GM21390 (cell line): ENCODE measurements around the gene PPP1R37.

Experiments
- ATAC-seq: cut with Tn5 transposase; IDR thresholded peaks from one replicate; pipeline ENCODE4 v1.9.1; 2021; ENCODE audit not compliant: unreplicated experiment

The PPP1R37 gene

DNA sequence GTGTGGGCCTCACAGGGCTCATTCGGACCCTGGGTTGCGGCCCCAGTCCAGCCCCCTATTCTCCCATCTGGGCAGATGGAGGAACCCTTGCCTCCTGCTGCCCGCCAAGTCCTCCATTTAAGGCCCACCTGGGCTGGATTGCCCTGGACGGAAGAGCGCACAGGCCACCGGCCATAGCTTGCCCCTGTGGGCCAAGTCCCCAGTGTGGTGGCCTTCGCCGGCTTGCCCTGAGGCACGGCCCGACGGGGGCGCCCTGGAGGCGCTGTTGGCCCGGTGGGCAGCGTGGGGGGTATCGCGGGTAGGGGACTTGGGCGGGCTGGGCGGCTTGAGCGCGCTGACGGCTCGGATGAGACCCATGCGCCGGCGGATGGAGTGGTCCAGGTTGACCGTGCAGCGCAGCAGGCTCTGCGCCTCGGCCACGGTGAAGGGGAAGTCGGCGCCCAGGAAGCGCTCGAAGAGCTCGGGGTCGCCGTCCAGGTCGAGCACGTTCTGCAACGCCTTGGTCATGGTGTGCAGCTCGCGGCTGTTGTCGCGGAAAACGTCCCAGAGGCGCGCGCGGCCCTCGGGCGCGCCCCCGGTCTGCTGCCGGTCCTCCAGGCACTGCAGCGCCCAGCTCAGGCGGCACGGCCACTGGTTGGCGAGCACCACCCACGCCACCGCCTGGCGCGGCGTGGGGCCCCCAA is 59.0 kb downstream of the PPP1R37 start:
- ATAC-seq = no peak

DNA sequence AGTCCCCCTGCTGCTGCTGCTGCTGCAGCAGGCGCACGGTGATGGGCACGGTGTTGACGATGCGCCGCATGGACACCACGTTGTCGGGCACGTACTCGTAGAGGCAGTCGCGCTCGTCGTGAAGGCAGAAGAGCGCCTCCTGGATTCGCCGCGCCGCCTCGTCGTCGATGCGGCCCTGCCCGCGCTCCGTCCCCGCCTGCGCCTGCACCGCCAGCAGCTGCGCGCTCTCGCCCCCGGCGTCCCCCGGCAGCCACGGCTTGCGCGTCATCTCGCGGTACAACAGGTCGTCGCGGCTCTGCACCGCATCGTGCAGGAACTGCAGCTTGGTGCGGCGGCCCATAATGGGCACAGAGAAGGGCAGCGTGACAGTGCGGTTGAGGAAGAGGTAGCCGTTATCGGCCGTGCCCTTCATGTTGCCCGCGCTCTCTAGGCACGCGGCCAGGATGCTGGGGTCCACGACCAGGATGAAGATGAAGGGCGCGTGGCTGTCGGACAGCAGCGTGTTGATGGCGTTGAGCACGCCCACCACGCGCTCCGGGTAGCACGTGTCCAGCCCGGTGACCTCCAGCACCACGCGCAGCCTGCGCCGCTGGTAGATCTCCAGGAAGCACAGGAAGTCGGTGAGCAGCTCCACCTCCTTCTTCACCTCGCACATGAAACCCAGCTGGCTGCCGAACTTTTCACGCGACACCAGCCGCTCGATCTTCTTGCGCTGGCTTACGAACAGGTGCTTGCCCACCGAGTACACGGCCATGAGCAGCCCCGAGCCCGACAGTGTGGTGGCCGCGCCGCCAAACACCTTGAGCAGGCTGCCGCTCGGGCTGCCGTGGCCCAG is 59.7 kb downstream of the PPP1R37 start:
- ATAC-seq = no peak

DNA sequence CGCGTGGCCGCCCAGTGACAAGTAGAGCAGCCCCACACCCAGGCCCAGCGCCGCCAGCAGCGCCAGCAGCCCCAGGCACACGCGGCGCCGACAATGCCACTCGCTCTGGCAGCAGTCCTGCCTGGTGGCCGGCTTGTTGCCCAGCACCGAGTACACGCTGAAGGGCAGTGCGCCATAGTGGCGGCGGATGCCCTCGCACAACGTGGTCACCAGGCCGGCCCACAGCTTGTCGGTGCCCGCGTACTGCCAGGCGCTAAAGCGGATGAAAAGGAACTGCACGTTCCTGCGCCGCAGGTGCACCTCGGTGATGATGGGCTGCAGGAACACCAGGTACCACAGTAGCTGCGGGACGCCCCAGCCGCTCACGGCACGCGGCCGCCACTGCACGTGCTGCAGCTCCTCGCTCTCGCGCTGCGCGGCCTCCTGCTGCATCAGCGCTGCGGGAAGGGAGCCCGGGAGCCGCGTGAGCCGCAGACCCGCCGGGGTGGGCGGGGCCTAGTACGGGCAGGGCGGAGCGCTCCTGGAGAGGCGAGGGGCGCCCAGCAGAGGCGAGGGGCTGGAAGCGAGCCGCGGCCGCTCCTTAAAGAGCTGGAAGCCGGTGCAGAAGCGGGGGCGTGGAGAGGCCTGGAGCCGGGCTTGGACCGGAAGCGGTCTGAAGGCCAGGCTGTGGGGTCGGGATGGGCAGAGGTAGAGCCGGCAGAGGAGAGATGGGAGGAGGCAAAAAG is 60.5 kb downstream of the PPP1R37 start:
- ATAC-seq = no peak

DNA sequence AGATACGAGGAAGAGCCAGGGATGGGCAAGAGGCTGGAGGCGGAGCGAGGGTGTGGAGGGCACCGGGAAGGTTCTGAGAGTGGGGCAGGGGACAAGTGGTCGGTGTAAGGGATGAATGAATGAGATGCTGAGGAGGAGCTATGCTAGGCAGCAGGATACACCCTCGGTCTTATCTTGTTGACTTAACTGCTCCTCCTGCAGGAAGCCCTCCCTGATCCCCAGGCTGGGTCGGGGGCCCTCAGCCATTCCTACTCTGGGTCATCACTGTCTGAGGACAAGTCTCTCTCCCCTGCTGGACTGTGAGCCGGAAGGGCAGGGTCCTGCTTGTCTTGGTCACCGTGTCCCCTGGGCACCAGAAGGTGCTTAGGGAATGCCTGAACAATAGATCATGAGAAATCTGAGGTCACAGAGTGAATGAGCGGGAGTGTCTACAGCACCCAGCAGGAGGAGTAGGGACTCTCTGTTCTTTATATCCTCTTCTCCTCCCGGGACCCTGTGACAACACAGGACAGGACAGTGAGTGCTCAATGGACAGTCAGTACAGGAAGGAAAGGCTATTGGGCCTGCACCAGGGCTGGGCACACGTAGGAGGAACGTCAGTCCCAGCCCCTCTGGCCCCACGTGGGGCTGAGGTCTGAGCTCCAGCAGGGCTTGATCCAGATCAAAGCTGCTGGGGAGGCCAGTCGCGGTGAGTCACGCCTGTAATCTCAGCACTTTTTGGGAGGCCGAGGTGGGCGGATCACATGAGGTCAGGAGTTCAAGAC is 61.3 kb downstream of the PPP1R37 start:
- ATAC-seq = no peak

DNA sequence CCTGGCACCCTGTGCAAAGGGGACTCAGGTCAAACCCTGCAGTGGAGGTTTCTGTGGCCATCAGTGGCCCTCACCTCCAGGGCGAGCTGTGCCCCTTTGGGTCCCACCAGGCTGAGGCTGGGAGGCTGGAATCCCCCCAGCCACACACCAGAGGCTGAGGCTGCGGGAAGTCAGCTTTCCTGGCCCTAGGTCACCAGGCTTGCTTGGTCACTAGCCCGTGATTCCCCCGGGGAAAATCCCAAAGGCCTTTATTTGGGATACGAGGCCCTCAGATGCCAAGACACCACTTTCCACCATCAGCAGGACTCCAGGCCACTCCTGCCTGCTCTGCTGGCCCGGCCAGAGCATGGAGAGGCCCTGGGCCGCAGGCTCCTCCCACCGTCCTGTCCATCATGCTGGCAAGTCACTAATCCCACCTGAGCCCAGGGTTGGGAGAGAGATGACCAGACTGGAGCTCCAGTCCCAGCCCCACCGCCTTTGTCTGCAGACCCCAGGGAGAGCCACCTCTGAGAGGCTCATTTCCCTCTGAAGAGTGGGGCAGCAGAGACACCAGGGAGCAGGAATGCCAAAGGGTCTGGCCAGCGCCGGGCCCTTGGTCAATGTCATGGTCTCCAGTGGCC is 63.1 kb downstream of the PPP1R37 start:
- ATAC-seq = no peak

DNA sequence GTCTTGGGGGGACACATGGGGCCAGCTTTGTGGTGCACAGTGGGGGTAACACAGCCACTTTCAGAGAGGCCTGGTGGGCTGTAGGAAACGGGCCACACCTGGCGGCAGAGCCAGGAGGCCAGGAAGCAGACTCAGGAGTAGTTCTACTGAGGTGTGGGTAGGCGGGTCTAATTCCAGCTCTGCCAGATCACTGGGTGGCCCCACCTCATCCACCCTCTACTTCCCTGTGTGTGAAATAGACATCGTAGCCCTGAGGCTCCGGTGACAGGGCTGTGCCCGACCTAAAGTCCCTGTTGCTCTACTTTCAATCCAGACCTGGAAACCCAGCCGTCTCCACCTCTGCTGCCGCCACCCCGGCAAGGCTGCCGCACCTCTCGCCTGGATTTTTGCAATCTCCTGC is 63.8 kb downstream of the PPP1R37 start:
- ATAC-seq = no peak

DNA sequence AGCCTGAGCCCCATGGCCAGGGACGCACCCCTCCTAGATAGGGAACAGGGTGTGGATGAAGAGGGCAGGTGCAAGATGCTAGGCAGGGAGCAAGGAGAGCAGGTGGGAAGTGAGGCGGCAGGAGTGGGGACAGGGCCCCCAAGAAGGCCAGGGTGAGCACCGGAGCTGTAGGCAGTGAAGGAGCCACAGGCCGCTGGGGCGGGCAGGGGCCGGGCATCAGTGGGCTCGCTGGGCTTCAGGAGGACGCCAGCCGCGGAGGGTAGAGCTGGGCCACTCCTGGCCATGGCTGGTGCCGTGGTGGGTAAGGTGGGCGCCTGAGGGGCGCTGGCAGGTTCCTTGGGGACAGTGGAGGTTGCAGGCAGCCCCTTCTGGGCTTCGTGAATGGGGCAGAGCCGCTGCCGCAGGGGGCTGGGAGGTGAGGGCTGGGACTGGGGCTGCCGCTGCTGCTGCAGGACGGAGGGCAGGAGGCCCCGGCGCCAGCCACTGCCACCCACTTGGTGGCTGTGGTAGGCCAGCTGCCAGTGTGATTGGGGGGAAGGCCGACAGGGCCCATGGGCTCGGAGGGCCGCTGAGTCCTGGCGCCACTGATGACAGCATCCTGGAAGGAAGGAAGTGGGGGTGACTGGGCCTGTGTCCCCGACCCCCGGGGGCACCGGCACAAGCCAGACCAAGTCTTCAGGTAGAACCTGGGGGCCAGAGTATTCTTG is 65.7 kb downstream of the PPP1R37 start:
- no peak for ATAC-seq

DNA sequence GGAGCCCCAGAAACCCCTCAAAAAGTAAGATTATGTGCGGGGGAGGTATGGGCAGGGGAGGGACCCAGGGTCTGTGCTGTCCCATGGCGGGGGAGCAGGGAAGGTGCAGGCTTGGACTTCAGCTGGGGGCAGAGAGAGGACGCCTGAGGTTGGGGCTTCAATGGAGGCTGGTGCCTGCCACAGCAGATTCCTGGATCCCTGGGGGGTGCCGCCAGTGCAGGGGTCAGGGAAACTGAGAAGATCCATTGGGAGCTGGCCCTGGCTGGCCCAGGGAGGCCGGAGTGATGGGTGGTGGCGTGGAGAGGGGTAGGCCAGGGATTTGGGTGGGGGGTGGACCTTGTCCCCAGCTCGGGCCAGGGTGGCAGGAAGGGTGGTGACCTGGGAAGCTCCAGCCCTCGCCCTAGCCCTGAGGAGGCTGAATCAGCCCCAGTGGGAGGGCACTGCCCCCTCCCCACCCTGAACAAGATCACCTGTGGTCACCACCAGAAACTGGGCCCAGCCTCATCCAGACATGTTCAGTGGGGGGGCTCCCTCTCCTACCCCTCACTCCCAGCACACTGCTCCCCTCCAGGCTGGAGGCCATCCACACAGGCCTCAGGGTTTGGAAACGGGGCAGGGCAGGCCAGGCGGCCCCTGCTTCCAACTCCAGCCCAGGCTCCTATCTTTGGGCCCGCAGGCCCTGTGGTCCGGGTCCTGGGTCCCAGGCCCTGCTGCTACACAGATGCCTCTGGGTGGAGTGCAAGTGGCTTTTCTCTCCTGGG is 66.4 kb downstream of the PPP1R37 start:
- no peak for ATAC-seq

DNA sequence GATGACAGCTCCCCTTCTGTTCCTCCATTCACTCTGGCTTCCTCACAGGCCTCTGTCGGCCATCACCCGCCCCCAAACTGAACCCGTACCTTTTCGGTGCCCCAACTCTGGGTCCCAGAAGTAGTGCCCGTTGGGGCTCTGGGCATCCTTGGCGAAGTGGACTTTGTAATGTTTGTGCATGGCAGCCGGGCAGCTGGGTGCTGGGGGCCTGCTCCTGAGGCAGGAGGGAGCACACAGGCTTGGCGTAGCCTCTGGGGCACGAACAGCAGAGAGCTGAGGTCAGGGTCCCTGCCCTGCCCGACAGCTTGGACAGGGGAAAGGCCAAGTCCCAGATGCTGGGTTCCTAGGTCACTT is 67.0 kb downstream of the PPP1R37 start:
- no peak for ATAC-seq

DNA sequence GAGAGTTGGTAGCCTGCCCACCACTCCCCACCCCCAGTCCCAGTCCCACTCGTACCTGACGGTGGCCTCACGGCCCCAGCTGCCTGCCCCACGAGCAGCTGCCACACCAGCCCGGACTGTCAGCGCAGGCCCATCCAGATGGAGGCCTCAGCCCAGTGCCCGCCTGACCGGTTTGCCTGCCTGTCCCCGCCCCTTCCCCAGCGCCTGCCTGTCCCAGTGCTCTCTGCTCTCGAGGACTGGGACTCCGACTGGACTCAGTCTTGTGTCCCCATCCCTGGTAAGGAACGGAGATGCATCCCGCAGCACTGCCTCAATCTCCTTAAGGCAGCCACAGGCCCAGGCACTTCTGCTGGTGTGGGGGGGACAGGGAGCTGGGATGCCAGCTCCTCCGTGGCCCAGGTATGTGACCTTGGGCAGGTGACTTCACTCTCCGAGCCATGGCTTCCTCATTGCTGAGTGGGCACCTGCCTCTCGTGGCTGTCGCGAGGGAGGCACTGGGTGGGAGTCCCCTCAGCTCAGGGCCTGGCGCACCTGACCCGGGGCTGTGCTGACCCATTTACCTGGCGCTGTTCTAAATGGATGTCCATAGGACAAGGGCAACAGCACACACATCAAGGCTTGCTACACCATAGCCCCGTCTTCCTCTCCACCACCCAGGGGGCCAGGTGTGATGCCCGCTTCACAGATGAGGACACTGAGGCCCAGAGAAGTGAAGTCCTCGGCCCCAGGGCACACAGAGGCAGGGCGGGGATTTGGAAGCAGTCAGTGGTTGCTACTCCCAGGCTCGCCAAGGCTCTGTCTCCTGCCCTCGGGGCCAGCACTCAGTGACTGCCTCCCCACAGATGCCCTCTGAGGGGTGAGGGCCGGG is 68.1 kb downstream of the PPP1R37 start, which contains the start of gene NKPD1:
Gene NKPD1 (minus strand): TSS at position 113 of the 868 bp plus-strand sequence. CDS start 832 bp downstream, outside the sequence.
- no peak for ATAC-seq

DNA sequence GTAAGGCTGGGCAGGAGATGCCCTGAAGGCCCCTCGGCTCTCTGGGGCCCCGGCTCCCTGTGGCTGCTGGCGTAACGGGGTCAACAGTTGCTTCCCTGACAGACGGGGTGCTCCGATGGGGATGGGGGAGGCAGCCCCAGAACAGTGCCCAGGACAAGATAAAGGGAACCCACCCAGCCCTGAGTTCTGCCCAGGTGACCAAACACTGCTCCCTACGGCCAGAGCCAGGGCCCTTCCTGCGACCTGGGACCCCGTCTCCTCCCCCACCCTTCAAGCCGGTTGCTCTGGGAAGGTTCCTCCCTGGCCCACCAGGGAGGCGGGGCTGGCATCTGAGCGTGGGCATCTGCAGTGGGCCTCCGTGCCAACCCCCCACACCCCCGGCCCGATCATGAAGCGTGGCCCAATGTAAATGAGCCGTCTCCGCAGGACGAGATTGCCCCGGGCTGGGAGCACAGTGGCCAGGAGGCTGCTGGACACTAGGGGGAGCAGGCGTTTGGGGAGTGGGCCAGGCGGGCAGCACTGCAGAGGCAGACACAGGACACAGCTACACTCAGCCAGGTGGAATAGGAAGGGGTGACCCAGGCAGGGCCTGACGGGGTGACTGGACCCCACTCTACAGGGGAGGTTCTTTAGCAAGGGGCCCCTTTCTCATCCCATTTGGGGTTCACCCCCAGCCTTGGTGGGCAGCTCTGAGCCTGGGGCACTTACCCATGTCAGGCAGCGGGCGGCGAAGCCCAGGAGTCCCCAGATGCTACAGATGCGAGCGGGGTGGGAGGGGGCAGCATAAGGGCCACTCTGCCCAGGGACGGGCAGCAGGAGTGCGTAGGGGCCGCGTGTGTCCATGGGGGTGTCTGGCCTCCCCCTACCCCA is 69.0 kb downstream of the PPP1R37 start:
- ATAC-seq = no peak

DNA sequence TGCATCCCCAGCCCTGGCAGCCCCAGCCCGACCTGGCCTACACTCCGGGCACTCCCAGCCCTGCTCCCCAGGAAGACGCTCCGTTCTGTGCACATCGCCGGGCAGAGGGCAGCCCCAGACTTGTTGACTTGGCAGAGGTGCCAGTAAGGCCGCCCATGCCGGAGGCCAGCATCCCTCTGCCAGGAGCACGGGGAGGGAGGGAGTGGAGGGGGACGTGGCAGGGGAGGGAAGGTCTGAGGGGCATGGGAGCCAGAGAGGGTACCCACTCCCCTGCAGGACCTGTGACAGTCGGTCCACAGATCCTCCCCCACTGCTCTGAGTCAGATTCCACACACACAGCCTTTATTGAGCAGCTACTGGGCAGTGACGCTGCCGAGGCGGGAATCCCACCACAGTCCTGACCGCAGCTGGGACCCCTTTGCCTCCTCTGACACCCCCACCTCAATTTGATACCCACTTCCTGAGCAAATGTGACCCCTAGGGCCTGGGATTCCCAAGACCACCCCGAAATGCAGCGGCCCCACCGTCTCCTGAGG is 69.7 kb downstream of the PPP1R37 start:
- ATAC-seq = no peak

DNA sequence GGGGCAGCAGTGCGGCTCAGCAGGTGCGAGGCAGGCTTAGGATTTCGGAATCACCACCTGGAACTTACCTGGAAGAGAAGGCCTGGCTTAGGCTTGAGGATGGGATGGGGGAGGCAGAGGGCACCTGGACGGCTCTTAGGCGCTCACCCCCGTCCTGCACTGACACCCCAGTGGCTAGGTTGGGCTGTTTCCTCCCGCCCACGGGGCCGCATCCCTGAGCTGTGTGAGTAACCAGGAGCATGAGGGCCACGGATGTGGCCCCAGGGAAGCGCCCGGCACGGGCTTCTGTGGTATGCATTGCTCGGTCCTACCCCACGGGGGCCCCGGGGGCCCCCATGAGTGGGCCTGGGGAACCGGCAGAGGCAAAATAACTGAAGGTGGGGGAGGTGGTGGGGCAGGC is 70.2 kb downstream of the PPP1R37 start:
- ATAC-seq = no peak

DNA sequence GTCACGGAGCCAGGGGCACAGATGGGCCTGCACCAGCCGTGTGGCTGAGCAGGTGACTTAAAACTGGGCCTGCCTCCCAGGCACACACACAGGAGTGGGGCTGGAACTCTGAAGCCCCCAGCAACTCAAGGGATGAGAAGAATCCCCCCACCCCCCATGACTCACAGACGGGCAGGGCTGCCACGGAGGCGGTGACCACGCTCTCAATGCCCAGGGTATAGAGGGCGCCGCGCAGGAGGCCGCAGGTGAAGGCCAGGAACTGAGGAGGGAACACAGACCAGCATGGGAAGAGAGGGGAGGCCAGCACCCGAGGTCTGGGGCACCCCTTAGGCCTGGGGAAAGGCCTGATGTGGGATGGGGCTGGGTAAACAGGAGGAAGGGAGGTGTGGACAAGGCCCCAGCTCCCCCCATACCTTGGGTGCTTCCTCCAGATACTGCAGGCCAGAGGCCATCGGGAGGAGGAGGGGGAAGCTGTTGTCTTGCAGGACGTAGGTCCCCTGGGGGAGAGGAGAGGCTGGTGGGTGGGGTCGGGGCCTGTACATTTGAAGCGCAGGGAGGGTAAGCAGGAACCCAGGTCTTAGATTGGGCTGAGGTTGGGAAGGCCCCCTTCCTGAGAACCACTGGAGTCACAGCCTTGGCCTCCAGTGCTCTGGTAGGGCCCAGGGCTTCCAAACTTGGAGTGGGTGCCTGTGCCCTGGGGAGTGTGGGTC is 70.9 kb downstream of the PPP1R37 start:
- ATAC-seq = no peak

DNA sequence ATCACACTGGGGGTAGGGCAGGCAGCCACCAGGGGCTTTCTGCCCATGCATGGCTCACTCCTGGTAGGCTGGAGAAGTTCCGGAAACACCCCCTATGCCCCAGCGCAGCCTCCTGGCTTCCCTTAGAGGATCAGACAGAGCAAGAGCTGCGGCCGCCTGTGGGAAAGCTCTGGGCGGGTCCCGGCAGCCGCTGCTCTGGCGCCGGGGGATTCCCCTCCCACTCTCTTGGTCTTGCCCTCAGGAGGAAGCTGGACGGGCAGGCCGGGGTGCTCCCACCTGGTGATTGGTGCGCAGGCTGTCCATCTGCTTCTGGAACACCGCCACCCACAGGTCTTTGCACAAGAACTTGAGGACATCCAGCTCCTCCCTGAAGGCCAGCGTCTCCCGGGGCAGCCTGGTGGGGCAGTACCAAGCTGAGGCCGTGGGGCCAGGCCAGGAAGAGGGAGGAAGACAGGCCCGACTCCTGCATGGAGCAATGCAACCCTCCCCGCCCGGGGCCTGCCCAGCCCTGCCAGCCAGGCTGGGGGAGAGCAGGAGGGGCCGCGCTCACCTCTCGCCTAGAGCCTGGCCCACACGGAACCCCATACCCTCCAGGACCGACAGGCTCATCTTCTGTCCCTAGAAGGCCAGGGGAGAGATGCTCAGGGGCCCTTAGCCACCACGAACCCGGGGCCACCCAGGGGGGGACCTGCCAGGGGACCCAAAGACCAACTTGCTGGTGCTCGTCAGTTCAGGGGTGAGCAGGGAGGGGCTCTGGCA is 71.8 kb downstream of the PPP1R37 start:
- ATAC-seq = peak; percentile 77
